K562 (cell line): ENCODE measurements around the gene SORCS2. TPM values are rescaled to one million over a fixed set of nuclear protein-coding genes. Genes with fewer than 3 reads are reported as not detected.

ENCODE experiments used
- ATAC-seq: fragments of 200-7000 bp; cut with Tn5 transposase; 3 replicates; pipeline ENCODE4 v1.9.1; 2020; ENCODE audit warnings: moderate library complexity
- BruUV-seq: library from RNA; stranded (reverse); fragments of 400-500 nt; replicated peaks from 2 replicates; lab custom pipeline; 2021; lab: Mats Ljungman, UMichigan
- CTCF ChIA-PET: fragments of 300-600 bp; formaldehyde crosslinking; extraction: SDS; loops from one replicate; lab custom pipeline; 2021; ENCODE audit warnings: low intra/inter-chr PET ratio; lab: Yijun Ruan, JAX
- POLR2A ChIA-PET: fragments of 300-600, 350-650 bp; sonication (Branson Sonifier 250); formaldehyde crosslinking; extraction: SDS; loops from one replicate; lab custom pipeline; 2021; ENCODE audit warnings: antibody characterized with exemption, inconsistent platforms; lab: Yijun Ruan, JAX
- DNase-seq, 4 experiments: peaks; one replicate each; pipeline versions ENCODE4 v3.0.0 to v3.0.0-alpha.2; 2011 to 2018; ENCODE audit warnings: low spot score in 3 of 4, mixed read lengths in 3 of 4; ENCODE audit errors: extremely low read depth in 1 of 4
- FAIRE-seq: peaks from 2 replicates; lab custom pipeline; 2011; peaks lifted over from hg19 to GRCh38; lab: Jason Lieb, UNC
- H2AFZ ChIP-seq: 2 replicates; pipeline ENCODE4 v1.6.0; 2011; ENCODE audit warnings: low read depth, low read length, control low read depth, inconsistent platforms
- H3K27ac ChIP-seq: fragments of 200-600 bp; 3 replicates; pipeline ENCODE4 v1.8.0; 2011; ENCODE audit warnings: low read depth, mild to moderate bottlenecking, control low read depth, inconsistent platforms, low read length, moderate library complexity, mixed read lengths; ENCODE audit errors: extremely low read depth
- H3K27me3 ChIP-seq, 2 experiments: fragments of 300-600 bp in 1 of 2; 2 replicates in 1 of 2; 3 replicates in 1 of 2; pipeline versions ENCODE4 v1.6.0 to v1.8.0; 2011; ENCODE audit warnings: inconsistent platforms in 2 of 2, low read length in 2 of 2, mild to moderate bottlenecking in 1 of 2, mixed read lengths in 1 of 2, moderate library complexity in 1 of 2; ENCODE audit not compliant: control insufficient read depth in 2 of 2, insufficient read depth in 2 of 2
- H3K36me3 ChIP-seq: fragments of 300-600 bp; 3 replicates; pipeline ENCODE4 v1.8.0; 2011; ENCODE audit warnings: mild to moderate bottlenecking, low read length, inconsistent platforms; ENCODE audit not compliant: control insufficient read depth, insufficient read depth
- H3K4me1 ChIP-seq, 2 experiments: fragments of 200-600 bp in 1 of 2; replicated peaks in 1 of 2; 2 replicates in 1 of 2; 3 replicates in 1 of 2; pipeline versions ENCODE4 v1.5.1 to v1.8.0; 2011; ENCODE audit warnings: inconsistent platforms in 2 of 2, low read length in 2 of 2, mild to moderate bottlenecking in 1 of 2, mixed read lengths in 1 of 2, moderate library complexity in 1 of 2; ENCODE audit not compliant: control insufficient read depth in 2 of 2, insufficient read depth in 2 of 2
- H3K4me2 ChIP-seq: 2 replicates; pipeline ENCODE4 v1.6.1; 2011; ENCODE audit warnings: low read length, control low read depth, inconsistent platforms, mixed read lengths; ENCODE audit not compliant: insufficient read depth
- H3K4me3 ChIP-seq: fragments of 200-600 bp; sonication (generic), shearing (Covaris generic); 2 replicates; pipeline ENCODE4 v1.5.1; 2016; ENCODE audit warnings: control low read depth, inconsistent platforms
- H3K79me2 ChIP-seq: fragments of 200-600 bp; 3 replicates; pipeline ENCODE4 v1.8.0; 2011; ENCODE audit warnings: low read length, inconsistent platforms; ENCODE audit not compliant: control insufficient read depth, insufficient read depth
- H3K9ac ChIP-seq, 2 experiments: 2 replicates each; pipeline versions ENCODE4 v1.6.0 to v1.6.1; 2011; ENCODE audit warnings: low read depth in 2 of 2, low read length in 2 of 2, control low read depth in 1 of 2, inconsistent platforms in 1 of 2, mild to moderate bottlenecking in 1 of 2, mixed read lengths in 1 of 2; ENCODE audit not compliant: insufficient read depth in 1 of 2
- H3K9me1 ChIP-seq: one replicate; pipeline ENCODE4 v1.6.0; 2011; ENCODE audit warnings: inconsistent platforms, mild to moderate bottlenecking, low read length, moderate library complexity; ENCODE audit not compliant: control insufficient read depth, insufficient read depth
- H3K9me3 ChIP-seq: replicated peaks from 2 replicates; pipeline ENCODE4 v1.5.1; 2011; ENCODE audit warnings: low read depth, low read length, inconsistent platforms; ENCODE audit not compliant: control insufficient read depth, insufficient read depth
- H4K20me1 ChIP-seq: replicated peaks from 2 replicates; pipeline ENCODE4 v1.6.1; 2011; ENCODE audit warnings: low read length, inconsistent platforms, mixed read lengths; ENCODE audit not compliant: control insufficient read depth, insufficient read depth
- SMARCC2 ChIP-seq: fragments of 450-650 bp; IDR thresholded peaks from 2 replicates; pipeline ENCODE4 v1.6.1; 2017; ENCODE audit warnings: antibody characterized with exemption, moderate library complexity, mild to moderate bottlenecking, low read depth
- WGBS: fragments of 100-300 bp; shearing (Covaris generic); methylation state at CpG from one replicate; pipeline ENCODE4 v1.1.6; 2016; ENCODE audit warnings: low coverage, mixed read lengths; ENCODE audit not compliant: insufficient coverage; ENCODE audit errors: missing lambda C conversion rate; 5-methylcytosine and 5-hydroxymethylcytosine counted together
- in situ Hi-C: fragments of 300-500 bp; cut with MboI; formaldehyde crosslinking; loops from 4 replicates; pipeline ENCODE4 v1.15.0; 2018; ENCODE audit warnings: inconsistent platforms, mixed read lengths
- intact Hi-C: fragments of 100-400 bp; cut with micrococcal nuclease; formaldehyde crosslinking; loops from 2 replicates; pipeline ENCODE4 v1.14.2; 2022
- polyA plus RNA-seq, 8 experiments: library from polyadenylated mRNA; depleted of rRNA in 4 of 8; stranded (reverse) in 5 of 8; unstranded in 3 of 8; fragments of >200 nt; fragmentation: Nextera tagmentation in 2 of 8; fragmentation: Illumina TruSeq in 1 of 8; extraction: Ambion mirVana in 2 of 8; extraction: Trizol in 1 of 8; gene quantifications; 2 replicates each; pipeline versions ENCODE4 v1.2.1 to v1.2.3, GENCODE V29; 2011 to 2014; ENCODE audit warnings: inconsistent platforms in 1 of 8, missing spikeins in 1 of 8
- total RNA-seq, 7 experiments: library from RNA; depleted of rRNA in 6 of 7; stranded (reverse); fragments of >200 nt in 6 of 7; fragmentation: Illumina TruSeq in 2 of 7; extraction: Trizol in 2 of 7; gene quantifications; 2 replicates each; pipeline versions ENCODE4 v1.2.1 to v1.2.3, GENCODE V29; 2011 to 2021; ENCODE audit warnings: low replicate concordance in 1 of 7
- TF ChIP-seq, protein P1 (sequence below): fragments of 450-650 bp; IDR thresholded peaks from 2 replicates; pipeline ENCODE4 v1.6.1; 2017; ENCODE audit warnings: antibody characterized with exemption

SORCS2 gene
- total and polyA plus RNA-seq, 9 of the 15 experiments (the other 6 are each of a cell fraction or from before 2014, with no cell fraction given): not detected

DNA sequence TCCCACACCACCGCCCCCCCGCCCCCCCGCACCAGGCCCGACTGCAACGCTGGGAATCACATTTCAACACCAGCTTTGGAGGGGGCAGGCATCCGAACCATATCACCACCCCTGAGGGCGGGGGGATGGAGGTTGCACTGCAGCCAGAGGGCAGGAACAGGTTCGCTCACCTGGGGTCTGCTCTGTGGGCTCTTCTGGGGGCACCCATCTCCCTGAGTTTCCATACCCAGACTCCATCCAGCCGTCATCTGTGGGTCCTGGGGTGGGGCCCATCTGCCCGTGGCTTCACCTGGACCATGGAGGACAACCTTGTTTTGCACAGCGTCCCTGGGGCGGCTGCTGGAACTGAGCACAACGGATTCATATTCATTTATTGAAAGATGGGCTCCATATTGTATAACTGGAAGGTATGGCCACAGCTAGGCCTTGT lies 235.5 kb downstream of the SORCS2 start:
- H3K9me1 ChIP-seq: no peaks in the 10 kb centered on the region
- intact Hi-C loops: no loop called here
- in situ Hi-C loops: no loop called here
- FAIRE-seq (no peak), DNase-seq (no peak), ATAC-seq (no peak)
- peaks cover 4% of the 10 kb centered on the region; the same call in 1 of the 2 replicates for H4K20me1 ChIP-seq
- no peak for TF ChIP-seq SMARCC2
- TF ChIP-seq, protein P1, sequence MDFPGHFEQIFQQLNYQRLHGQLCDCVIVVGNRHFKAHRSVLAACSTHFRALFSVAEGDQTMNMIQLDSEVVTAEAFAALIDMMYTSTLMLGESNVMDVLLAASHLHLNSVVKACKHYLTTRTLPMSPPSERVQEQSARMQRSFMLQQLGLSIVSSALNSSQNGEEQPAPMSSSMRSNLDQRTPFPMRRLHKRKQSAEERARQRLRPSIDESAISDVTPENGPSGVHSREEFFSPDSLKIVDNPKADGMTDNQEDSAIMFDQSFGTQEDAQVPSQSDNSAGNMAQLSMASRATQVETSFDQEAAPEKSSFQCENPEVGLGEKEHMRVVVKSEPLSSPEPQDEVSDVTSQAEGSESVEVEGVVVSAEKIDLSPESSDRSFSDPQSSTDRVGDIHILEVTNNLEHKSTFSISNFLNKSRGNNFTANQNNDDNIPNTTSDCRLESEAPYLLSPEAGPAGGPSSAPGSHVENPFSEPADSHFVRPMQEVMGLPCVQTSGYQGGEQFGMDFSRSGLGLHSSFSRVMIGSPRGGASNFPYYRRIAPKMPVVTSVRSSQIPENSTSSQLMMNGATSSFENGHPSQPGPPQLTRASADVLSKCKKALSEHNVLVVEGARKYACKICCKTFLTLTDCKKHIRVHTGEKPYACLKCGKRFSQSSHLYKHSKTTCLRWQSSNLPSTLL: no peak
- ChIA-PET POLR2A (no interaction called here), CTCF (no interaction called here)
- WGBS: 0% methylated on average over 8 of the region's 13 CpGs
- H3K4me3 ChIP-seq: no peak overlapping the region
- H2AFZ ChIP-seq: no peak overlapping the region
- H3K4me1 ChIP-seq: no peaks in the 10 kb centered on the region
- BruUV-seq: no TSS peak
- no peaks in the 10 kb centered on the region for H3K79me2 ChIP-seq
- no peak overlapping the region for H3K4me2 ChIP-seq
- H3K27ac ChIP-seq: no peak overlapping the region
- H3K36me3 ChIP-seq: no peaks in the 10 kb centered on the region
- H3K9me3 ChIP-seq: no peaks in the 10 kb centered on the region
- H3K9ac ChIP-seq: no peak overlapping the region
- H3K27me3 ChIP-seq: peaks cover 0 to 76% of the 10 kb centered on the region in 2 experiments; a peak in 3 of 5 replicates
